GM18867 (cell line): ENCODE measurements around the gene DNAJC13.

Experiments used
- ATAC-seq: cut with Tn5 transposase; IDR thresholded peaks from one replicate; pipeline ENCODE4 v1.9.1; 2021; ENCODE audit warnings: mild to moderate bottlenecking, moderate library complexity; ENCODE audit not compliant: unreplicated experiment

The DNAJC13 gene

DNA sequence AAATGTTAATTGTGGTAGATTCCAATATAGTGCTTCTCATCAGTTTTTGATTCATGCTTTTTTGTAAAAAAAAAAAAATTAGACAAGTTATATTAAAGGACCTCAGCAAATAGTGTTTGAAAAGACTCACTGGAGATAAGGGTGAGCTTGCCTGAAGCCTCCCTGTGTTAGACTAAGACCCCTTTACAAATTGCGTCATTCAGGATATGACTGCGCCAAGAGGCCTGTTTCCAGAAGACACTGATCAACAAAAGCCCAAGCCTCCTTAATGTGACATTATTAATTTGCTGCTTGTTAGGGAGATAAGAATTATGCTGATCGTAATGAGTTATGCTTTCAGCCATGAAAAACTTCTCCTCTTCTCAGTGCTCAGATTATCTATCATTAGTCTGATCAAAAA is 13.0 kb upstream of the DNAJC13 start:
- ATAC-seq: no peak

DNA sequence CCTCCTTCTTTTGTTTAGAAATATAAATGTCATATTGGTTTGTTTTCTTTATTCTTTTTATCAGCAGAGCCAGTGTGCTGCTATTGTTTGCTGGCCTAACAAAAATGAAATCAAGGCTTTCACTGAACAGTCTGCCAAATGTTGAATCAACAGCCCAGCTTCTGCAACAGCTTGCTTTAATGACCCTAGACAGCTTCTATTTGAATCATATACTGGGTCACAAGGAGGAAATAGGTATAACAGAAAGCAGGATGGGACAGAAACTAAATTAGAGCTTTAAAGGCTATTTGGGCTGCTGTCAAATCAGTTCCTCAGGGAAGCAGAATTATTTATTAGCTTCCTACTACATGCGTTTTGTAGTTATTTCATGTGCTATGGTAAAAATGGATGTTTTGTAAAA is 12.1 kb upstream of the DNAJC13 start:
- no peak for ATAC-seq

DNA sequence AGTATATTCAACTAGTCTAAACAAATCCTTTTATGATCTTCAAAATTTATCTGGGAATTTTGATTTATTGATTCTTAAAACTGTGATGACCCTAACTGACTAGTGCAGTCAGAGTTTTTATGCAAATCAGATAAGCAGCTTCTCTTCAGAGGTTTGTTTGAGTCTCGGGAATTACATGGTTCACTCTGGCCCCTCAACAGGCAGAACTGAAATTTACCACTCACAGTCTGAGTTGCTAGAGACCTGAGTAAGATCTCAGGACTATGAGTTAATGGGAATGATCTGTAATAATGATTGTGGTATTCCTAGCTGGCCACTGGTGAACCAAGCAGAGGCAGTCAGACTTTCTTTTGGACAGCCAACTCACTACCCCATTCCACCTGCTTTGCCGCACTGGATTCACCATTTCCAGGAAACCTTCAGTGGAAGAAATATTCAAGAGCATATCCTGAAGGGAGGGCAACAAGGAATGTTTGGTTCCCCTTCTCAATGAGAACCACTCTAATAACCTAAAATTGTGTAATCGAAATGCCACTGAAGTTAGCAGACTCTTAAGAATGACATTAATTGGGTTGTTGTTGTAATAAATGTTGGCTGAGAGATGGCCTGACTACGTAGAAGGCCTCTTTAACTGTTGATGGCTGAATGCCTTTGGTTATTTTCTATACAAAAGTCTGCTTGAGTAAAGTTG is 11.5 kb upstream of the DNAJC13 start:
- no peak for ATAC-seq

DNA sequence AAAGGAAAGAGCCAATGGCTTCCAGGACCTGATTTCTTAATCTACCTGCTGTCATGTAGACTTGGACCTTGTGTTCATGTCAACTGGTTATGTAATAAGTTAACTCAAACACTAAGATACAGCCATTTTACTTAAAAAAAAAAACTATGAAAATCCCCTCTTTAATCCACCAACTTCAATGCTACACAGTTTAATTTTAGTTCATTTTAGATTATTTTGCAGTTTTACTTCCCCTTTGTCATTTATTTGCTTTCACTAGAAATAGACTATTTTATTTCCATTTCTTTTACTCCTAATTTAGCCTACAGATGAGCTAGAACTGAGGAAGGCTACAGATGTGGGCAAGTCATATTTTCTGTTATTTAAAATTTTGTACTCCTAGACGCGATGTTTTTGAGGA is 10.7 kb upstream of the DNAJC13 start:
- no peak for ATAC-seq

DNA sequence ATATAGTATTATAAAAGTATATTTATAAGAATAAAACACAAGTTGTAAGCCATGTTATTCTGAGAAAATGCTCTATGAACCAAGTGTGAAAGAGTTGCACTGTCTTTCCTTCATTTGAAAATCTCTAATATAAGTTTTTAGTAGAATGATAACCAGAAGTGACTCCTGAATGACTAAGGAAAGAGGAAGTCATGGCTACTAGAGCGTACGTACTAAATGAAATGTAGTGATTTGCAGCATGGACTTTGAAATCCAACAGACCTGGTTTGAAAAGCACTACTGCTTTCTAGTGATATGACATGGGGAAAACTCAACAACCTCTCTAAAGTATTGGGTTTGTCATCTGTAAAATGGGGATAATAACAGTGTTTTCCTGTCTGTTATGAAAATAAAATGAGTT is 10.3 kb upstream of the DNAJC13 start:
- ATAC-seq: no peak

DNA sequence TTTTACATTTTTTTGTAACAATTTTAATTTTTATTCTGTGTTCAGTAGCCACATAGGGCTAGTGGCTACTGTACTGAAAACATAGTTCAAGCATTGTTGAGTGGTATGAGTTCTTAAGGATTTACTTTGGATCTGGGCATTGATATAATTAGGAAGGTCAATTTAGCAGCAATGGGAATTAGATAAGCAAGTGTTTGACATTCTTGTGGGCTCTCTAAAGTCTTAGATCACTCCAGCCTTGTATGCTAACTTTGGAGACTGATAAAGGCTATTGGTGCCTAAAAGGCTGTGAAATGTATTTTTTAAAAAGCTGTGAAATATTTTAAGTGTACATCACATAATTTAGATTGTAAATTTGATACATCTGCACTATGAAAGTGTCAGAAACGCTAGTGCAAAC is 2.5 kb upstream of the DNAJC13 start:
- ATAC-seq: no peak

DNA sequence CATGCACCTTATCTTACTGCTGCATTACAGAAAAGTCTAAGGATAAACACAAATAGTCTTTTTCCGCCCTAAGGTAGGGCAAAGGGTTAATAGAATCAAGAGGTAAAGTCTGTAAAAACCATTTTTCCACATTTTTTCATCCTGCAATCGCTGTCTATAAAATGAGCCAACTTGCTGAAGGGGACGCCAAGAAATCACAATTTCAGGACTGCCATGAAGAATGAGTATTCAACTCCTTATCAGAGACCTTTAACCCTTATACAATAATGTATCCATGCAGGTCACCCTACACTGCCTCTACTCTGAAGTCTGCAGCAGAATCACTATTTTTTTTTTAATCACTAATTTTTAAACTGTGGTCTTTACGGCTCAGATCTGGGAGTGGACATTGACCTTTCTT is 1.1 kb upstream of the DNAJC13 start:
- ATAC-seq: no peak

DNA sequence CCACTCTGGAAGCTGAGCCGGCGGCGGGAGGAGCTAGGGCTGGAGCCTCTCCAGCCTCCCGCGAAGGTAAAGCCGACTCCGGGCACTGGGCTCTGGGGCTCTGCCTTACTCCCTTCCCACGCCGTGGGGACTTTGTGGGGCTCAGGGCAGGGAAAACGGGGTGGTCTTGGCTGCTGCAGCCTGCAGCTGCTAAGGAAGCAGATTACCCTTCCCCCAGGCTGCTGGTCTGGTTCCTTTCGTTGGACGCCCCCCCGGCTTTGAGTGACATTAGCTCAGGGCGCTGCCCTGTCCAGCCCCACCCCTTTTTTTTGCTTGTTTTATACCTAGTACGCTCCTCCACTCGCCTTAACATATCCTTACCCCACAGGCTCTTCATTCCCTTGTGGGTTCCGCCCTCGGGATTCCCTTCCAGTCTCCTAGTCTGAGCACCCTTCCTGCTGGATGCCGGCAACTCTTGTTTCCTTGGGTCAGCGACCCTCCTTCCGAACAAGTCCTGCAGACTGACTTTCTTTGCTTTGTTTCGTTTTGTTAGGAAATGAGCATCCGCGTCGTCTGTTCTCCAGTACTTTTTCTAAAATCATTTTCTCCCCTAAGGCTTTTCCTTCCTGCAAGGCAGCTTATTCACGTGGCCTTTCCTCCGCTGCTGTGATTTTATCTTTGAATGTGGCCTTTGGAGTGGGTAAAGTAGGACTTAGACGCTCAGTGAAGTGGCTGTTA is 551 bp downstream of the DNAJC13 start:
- peak; percentile 44 for ATAC-seq

DNA sequence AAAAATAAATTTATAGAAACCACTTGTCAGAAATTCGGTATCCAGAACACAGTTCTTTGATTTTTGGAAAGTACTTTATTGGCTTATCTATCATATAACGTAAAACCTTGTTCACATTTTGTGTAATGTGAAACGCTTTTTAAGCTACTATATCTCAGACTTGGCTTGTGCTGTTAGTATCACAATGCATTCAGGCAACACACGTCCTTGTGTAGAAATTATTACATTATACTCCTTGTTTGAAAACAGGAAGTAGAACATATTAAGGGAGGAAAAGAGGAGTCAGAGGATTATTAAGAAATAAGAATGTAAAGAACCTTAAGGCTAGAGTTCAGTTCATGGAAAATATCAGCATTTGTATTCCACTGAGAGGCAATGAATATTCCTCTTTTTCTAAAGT is 1.6 kb downstream of the DNAJC13 start:
- no peak for ATAC-seq

DNA sequence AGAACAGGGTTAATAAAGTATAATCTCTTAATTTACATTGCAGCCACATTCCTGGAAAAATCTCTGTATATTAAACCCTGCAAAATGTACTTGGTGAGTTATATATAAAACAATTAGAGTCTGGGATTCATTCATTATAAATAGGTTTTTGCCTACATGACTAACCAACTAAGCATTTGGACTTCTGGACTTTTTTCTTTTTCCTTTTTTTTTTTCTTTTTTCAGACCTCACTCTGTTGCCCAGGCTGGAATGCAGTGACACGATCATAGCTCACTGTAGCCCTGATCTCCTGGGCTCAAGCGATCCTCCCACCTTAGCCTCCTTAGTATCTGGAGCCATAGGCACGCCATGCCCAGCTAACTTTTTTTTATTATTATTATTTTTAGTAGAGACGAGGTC is 4.5 kb downstream of the DNAJC13 start:
- ATAC-seq: no peak

DNA sequence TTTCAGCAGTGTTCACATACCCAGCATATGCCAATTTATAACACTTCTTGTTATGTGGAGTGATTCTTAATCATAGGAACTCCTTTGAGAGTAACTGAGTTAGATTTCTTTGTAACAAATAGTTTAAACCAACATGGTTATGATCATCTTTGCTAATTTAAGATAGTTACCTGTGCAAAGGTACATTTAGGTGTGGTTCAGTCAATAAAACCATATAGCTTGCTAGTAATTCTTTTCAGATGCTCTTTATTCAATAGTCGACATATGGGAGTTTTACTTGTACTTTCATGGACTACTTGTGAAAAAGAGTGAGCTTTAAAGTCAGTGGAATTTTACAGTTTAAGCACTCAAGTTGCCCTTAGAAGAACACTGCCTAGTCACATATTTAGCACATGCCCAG is 5.2 kb downstream of the DNAJC13 start:
- no peak for ATAC-seq

DNA sequence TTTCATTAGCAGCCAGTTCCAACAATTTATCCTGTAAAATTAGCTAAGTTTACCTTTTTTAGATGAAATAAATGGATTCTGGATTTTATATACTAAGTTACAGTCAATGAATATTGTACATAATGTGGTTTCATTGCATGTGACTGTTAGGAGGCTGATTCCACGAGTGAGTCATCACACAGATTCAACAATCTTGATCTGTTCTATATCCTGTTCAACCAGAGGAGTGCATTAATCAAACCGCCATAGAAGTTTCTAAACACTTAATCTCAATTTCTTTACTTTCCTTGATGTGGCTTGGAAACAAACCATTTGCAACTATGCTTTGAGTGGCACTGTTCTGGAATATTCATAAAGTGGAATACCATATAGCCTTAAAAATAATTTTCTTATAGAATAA is 15.3 kb downstream of the DNAJC13 start:
- no peak for ATAC-seq

DNA sequence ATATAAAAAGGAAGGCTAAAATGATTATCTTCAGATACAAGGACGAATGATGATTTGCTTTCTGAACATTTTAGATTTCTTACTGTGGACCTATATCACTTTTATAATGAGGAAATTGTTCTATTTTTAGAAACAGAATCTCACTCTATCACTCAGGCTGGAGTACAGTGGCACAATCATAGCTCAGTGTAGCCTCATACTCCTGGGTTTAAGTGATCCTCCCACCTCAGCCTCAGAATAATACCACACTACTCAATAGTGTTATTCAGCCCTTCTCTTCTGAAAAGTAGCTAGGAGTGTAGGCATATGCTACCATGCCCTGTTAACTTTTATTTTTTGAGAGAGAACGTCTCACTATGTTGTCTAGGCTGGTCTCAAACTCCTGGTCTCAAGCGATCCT is 15.8 kb downstream of the DNAJC13 start:
- ATAC-seq: no peak

DNA sequence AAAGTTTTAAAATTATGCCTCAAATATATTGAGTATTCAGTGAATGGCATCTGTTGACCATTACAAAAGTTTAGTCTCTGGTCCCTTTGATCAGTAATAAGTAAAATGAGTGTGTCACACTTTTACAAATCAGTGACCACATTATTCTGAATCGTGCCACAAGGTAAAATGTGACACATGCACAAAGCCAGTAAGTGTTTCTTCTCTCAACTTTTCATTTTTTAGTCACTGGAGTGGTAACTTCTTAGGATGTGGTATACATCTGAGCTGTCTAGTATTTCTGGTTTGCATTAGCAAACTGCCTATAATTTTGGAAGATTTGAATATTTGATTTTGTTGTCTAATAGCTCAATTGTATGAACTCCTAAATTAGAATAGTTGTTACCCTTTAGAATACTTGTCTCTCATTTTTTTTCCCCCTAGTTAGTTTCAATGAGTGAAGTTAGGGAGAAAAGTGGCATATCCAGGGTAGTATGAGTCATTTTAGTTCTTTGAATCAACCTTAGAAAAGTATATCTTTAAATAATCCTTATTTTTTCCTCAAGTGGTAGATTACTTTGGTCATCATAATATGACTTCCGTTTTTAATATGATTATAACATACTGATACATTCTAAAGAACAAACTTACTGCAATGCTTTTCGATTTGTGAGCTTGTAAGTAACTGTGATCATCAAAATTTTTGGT is 18.1 kb downstream of the DNAJC13 start:
- ATAC-seq: no peak

DNA sequence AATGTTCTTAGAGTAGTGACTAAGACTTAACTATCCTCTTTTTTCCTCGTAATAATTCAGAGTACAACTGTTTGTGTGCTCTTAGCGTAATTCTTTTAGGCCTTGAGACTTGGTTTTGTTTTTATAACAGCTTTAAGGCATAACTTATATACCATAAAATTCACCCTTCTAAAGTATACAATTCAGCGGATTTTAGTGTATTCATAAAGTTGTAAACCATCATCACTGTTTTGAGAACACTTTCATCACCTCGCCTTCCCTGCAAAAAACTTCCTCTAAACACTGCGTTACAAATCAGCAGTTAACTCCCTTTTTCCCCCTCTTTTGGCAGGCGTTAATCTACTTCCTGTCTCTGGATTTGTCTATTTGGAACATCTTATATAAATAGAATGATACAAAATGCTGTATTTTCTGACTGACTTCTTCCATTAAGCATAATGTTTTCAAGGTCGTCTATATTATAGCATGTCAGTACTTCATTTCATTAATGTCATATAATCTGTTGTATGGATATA is 18.7 kb downstream of the DNAJC13 start:
- ATAC-seq: no peak

DNA sequence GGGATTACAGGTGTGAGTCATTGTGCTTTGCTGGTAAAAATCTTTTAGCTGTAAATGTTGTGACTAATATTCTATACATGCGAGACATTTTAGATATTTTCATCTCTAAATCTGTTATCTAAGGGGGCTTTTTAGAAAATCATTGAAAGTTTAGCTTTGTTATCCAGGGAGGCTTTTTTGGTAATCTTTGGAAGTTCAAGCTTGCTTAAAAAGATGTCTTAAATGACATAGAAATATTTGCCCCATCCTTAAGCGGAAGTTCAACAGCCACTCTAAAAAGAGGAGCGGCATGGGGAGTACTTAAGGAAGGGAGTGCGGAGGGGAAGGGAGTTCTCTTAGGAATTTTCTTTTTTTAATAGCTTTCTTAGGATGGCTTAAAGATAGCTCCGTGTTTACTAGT is 26.1 kb downstream of the DNAJC13 start:
- no peak for ATAC-seq

DNA sequence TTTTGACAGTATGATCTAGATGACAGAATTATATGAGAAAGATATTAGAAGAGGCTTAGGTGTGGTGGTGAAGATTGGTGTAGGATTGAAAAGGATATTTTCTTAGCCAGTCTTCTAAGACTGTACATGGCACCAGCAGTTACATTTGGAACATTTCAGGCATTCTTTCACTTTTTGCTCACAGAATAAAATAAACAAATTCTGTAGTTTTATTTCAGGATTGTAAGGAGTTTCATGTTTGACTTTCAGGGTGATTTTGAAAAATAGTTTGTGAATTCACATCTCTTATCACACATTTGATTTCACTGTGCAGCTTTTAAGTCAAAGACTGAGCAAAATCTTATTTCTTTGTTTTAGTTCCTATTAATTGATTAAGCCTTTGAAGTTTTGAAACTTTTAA is 27.1 kb downstream of the DNAJC13 start:
- ATAC-seq: no peak

DNA sequence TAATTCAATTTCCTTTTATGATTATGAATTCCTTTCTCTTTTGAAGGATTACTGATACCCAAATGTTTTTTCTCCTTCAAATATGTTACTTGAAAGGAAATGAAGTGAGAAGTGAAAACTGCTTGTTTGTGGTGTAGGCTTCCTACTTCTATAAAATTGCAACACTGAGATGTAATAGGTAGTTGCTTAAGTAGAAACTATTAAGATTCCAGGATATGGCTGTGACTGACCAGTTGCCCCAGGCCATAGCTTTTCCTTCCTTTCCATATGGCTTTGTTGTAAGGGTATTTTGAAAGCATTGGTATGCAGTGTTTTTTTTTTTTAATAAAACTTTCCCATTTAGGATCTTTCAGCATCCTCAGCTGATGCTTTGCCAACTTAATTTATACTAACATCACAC is 28.5 kb downstream of the DNAJC13 start:
- ATAC-seq: no peak

DNA sequence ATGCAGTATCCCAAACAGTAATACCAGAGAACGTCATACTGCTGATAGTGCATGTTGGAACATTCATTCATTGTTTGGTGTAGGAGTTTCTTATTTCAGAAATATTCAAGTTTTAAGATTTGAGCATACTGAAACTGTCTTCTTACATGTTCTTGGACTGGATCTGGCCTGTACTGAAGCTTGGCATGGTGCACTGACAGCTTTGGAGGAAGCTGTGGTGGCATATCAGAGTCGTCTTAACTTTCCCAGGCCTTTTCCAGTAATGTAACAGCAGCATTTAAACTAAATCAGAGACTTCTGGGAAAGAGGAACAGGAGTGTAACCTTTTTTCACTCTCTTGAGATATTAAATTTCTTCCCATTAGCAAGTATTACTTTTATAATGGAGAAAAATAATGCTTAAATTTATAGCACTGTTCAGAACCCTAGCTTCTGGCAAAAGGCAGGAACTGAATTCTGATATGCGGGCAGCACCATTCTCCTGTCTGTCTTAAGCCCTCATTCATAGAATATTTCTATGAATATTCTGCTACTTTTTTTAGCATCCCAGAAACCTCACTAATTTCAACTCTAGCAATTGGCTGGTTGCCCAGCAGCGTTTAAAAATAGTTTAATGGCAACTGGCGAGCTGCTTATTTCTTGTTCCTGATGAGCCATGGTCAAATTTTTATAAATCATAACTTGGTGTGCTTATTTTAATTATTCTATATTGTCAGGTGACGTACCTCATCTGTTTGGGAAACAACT is 31.1 kb downstream of the DNAJC13 start:
- ATAC-seq: no peak

DNA sequence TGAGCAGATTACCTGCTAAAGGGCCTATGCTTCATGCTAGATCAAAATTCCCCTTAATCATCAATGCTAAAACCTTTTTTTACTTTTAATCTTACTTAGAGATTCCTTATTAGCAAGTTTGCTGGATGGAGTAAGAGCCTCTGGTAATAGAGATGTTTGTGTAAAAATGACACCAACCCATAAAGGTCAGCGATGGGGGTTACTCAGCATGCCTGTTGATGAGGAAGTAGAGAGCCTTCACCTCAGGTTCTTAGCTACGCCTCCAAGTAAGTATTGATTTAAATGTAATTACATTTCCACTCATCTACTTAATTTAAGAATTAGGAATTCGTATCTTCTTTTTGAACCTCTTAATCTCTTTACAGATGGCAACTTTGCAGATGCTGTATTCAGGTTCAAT is 38.8 kb downstream of the DNAJC13 start:
- no peak for ATAC-seq

DNA sequence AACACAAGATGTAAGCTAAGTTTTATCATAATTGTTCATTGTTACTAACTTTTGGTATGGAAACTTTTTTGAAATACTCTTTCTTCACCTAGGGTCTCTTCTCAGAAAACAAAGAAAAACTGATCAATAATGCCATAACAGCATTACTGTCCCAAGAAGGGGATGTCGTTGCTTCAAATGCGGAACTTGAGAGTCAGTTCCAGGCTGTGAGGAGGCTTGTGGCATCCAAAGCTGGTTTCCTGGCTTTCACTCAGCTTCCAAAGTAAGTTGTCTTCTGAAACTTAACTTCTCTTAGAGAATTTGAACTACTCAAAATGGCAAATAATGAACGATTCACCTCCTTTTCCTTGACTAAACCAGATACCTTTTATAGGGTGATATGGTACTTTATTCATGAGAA is 39.3 kb downstream of the DNAJC13 start:
- ATAC-seq: no peak
